A673 (cell line): ENCODE data around the gene AIF1. TPM values are rescaled to one million over a fixed set of nuclear protein-coding genes. Genes with fewer than 3 reads are reported as not detected.

ENCODE experiments used
- BruUV-seq: library from RNA; stranded (reverse); fragments of 400-500 nt; replicated peaks from 2 replicates; lab custom pipeline; 2021; lab: Mats Ljungman, UMichigan
- CTCF ChIA-PET: fragments of 300-600 bp; sonication (Branson Sonifier 250); formaldehyde crosslinking; loops from one replicate; lab custom pipeline; 2022; ENCODE audit warnings: antibody characterized with exemption; lab: Charles Lee
- POLR2A ChIA-PET: fragments of 300-600 bp; sonication (Branson Sonifier 250); formaldehyde crosslinking; loops from one replicate; lab custom pipeline; 2022; ENCODE audit warnings: antibody characterized with exemption; ENCODE audit not compliant: low non-redundant PET; lab: Charles Lee
- DNase-seq: peaks from one replicate; pipeline ENCODE4 v3.0.0-alpha.2; 2015; ENCODE audit warnings: low spot score
- H3K27ac ChIP-seq: fragments of 200-600 bp; sonication (generic); 2 replicates; pipeline ENCODE4 v1.5.1; 2016; ENCODE audit warnings: mixed run types, low read depth, mild to moderate bottlenecking, mixed read lengths, antibody characterized with exemption, low read length; ENCODE audit not compliant: poor library complexity, severe bottlenecking
- H3K27me3 ChIP-seq: fragments of 200-600 bp; sonication (generic); replicated peaks from 2 replicates; pipeline ENCODE4 v1.6.1; 2017; ENCODE audit warnings: mixed run types, low read depth, mild to moderate bottlenecking, mixed read lengths, antibody characterized with exemption, low read length; ENCODE audit not compliant: insufficient read depth, poor library complexity
- H3K36me3 ChIP-seq: fragments of 200-600 bp; sonication (generic); 2 replicates; pipeline ENCODE4 v1.6.1; 2016; ENCODE audit warnings: mixed run types, mild to moderate bottlenecking, mixed read lengths, antibody characterized with exemption, low read length; ENCODE audit not compliant: insufficient read depth, poor library complexity, severe bottlenecking
- H3K4me1 ChIP-seq: fragments of 200-600 bp; sonication (generic); 2 replicates; pipeline ENCODE4 v1.6.1; 2017; ENCODE audit warnings: mixed run types, mild to moderate bottlenecking, mixed read lengths, antibody characterized with exemption, low read length; ENCODE audit not compliant: insufficient read depth, poor library complexity, severe bottlenecking
- H3K4me3 ChIP-seq: fragments of 200-600 bp; sonication (generic); 2 replicates; pipeline ENCODE4 v1.5.1; 2016; ENCODE audit warnings: low read depth, mixed run types, mild to moderate bottlenecking, mixed read lengths, low read length; ENCODE audit not compliant: poor library complexity, severe bottlenecking
- H3K9me3 ChIP-seq: fragments of 200-600 bp; sonication (generic); 2 replicates; pipeline ENCODE4 v1.6.1; 2016; ENCODE audit warnings: mixed run types, low read depth, mild to moderate bottlenecking, mixed read lengths, antibody characterized with exemption, low read length; ENCODE audit not compliant: poor library complexity, severe bottlenecking
- EZH2 ChIP-seq: fragments of 200-600 bp; sonication (generic); IDR thresholded peaks from 2 replicates; pipeline ENCODE4 v1.6.1; 2017; ENCODE audit warnings: borderline replicate concordance, low read depth, mild to moderate bottlenecking, mixed read lengths, antibody characterized with exemption, low read length; ENCODE audit not compliant: poor library complexity, severe bottlenecking
- intact Hi-C: fragments of 100-400 bp; cut with micrococcal nuclease; formaldehyde crosslinking; loops from one replicate; pipeline ENCODE4 v1.10.0; 2022; ENCODE audit not compliant: unreplicated experiment
- total RNA-seq: library from RNA; stranded (reverse); gene quantifications from 2 replicates; pipeline ENCODE4 v1.2.3, GENCODE V29; 2021
- TF ChIP-seq, protein P1 (sequence below): fragments of 300-800, 200-600 bp; sonication (generic); conservative IDR thresholded peaks from 2 replicates; pipeline ENCODE4 v1.5.1; 2017; ENCODE audit warnings: low read depth, mild to moderate bottlenecking, antibody characterized with exemption, low read length, moderate library complexity, mixed read lengths

Gene AIF1
- total RNA-seq, 1 experiment from 2014 or later = 0.64 TPM

DNA sequence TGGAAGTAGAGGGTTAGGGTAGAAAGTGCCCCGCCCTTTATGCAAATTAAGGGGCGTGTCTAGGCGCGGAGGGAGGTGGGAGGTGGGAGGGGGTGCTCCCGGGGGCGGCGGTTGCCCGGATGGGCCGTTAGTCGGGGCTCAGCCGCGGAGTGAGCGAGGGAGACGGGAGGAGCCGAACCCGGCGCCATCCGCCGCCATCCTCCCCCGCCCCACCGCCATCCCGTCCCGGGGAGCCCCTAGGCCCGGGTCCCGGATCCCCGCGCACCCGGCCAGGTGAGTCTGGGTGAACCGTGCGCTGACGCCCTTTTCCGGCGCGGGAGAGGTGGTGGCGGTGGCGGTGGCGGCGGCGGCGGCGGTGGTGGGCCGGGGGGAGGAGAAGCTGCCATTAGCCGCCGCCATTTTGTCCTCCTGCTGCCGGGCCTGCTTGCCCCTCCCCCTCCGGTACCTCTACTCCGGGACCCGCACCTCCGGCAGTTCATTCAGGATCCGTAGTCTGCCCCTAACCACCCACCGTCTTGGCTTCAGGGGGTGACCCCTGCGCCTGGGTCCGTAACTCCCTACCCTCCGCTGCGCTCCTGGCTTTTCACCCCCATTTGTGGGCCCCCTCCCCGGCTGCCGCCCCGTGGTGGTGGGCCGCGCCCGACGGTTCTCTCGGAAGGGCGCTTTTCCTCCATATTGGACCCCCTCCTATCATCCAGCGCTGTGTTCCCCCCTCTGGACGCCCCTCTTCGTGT, 5.7 kb downstream of the AIF1 start, which contains the start of gene PRRC2A:
Gene PRRC2A, plus strand, starts transcription at position 130 of the 734 bp plus-strand sequence. CDS start 2,075 bp downstream, outside the sequence.
- peak; percentile 87 for DNase-seq
- H3K36me3 ChIP-seq = peaks cover 43% of the 10 kb centered on the region
- TF ChIP-seq, protein P1, sequence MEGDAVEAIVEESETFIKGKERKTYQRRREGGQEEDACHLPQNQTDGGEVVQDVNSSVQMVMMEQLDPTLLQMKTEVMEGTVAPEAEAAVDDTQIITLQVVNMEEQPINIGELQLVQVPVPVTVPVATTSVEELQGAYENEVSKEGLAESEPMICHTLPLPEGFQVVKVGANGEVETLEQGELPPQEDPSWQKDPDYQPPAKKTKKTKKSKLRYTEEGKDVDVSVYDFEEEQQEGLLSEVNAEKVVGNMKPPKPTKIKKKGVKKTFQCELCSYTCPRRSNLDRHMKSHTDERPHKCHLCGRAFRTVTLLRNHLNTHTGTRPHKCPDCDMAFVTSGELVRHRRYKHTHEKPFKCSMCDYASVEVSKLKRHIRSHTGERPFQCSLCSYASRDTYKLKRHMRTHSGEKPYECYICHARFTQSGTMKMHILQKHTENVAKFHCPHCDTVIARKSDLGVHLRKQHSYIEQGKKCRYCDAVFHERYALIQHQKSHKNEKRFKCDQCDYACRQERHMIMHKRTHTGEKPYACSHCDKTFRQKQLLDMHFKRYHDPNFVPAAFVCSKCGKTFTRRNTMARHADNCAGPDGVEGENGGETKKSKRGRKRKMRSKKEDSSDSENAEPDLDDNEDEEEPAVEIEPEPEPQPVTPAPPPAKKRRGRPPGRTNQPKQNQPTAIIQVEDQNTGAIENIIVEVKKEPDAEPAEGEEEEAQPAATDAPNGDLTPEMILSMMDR = no peak
- no peak for TF ChIP-seq EZH2
- POLR2A ChIA-PET = interaction anchor here (0.6 kb wide), 1 partner anchor 86 kb away, joined by 3 read pairs; no protein-coding TSS in a partner anchor
- intact Hi-C loops = loop anchor here (5.0 kb wide), 1 partner anchor 42 kb away; the partner anchor contains the start of genes C6orf47 and GPANK1
- H3K9me3 ChIP-seq = no peaks in the 10 kb centered on the region
- no peaks in the 10 kb centered on the region for H3K27me3 ChIP-seq
- H3K4me1 ChIP-seq = peaks cover 12% of the 10 kb centered on the region
- peak within 1 kb of the TSS; percentile 99 for H3K27ac ChIP-seq
- CTCF ChIA-PET = interaction anchor here (0.7 kb wide), 1 partner anchor 42 kb away, joined by 7 read pairs; no protein-coding TSS in a partner anchor
- BruUV-seq = no TSS peak
- peak within 1 kb of the TSS; percentile 76 for H3K4me3 ChIP-seq

DNA sequence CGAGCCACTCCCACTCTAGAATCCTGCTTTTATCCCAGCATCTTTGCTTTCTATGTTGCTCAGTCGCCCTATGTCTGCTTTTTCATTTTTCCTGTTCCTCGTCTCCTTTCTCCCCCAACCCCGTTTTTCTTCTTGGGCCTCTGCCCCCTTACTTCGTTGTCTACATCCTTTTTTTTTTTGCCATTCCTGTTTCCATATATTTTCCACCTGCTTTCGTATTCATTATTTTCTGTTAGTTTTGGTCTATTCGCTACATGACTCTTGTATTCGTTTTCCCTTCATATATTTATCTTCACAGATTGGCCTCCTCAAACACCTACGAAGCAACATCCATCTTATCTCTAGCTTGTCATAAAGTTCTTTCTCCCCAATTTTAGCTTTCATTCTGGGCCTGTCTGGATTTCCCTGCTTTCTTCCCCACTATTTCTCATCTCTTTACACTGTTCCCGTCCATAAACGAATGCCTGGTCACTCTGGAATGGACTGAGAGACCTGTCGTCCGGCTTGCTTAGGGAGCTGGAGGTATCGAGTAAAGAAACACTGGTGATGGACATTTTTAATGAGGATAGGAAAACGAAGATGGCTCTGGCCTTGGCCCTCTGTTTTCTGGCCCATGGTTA, 6.4 kb downstream of the AIF1 start:
- Histone ChIP-seq H3K27me3 (no peaks in the 10 kb centered on the region), H3K9me3 (no peaks in the 10 kb centered on the region), H3K4me3 (peak overlapping the region; percentile 76), H3K36me3 (peaks cover 50% of the 10 kb centered on the region), H3K27ac (peak overlapping the region; percentile 99), H3K4me1 (peaks cover 11% of the 10 kb centered on the region)
- intact Hi-C loops = loop anchor here (5.0 kb wide), 1 partner anchor 41 kb away; the partner anchor contains the start of genes C6orf47 and GPANK1
- TF ChIP-seq, protein P1 = no peak
- TF ChIP-seq EZH2 = no peak
- no peak for DNase-seq
- ChIA-PET POLR2A (no interaction called here), CTCF (no interaction called here)
- BruUV-seq = TSS peak; percentile 68

DNA sequence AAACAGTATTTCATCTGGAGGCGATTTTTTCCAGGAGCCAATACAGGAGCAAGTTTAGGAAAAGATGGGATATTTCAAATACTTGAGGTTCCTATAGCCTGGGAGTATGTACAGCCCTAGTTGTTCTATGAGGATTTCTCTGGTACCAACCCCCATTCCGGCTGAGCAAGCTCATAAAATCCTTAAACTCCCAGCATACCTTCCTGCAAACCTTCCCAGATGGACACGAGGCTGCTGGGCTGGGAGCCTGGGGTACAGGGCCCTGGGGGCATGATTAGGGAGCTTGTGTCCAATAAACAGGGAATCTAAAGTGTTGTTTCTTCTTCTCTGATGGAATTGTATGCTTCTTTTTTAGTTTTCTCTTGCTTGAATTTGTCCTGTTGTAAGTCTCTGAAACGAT, 7.0 kb downstream of the AIF1 start:
- DNase-seq = no peak
- POLR2A ChIA-PET = no interaction called here
- Histone ChIP-seq H3K4me3 (peak overlapping the region; percentile 76), H3K9me3 (no peaks in the 10 kb centered on the region), H3K27me3 (no peaks in the 10 kb centered on the region), H3K4me1 (peaks cover 11% of the 10 kb centered on the region), H3K36me3 (peaks cover 55% of the 10 kb centered on the region), H3K27ac (peak overlapping the region; percentile 99)
- no TSS peak for BruUV-seq
- intact Hi-C loops = loop anchor here (5.0 kb wide), 1 partner anchor 40 kb away; the partner anchor contains the start of genes C6orf47 and GPANK1
- CTCF ChIA-PET = no interaction called here
- no peak for TF ChIP-seq EZH2
- TF ChIP-seq, protein P1 = no peak
